ENCODE data around the gene MCTP1.

GRCh38 chr5:94791829-94792228, 493.1 kb downstream of the MCTP1 start:
- TF ChIP-seq EZH2 (IDR thresholded peaks at IDR 0.05; ENCODE audit: low read length, unreplicated experiment) (no peak), EZH2phosphoT487 (IDR thresholded peaks at IDR 0.05; ENCODE audit: borderline replicate concordance, low read length) (no peak)
